ENCODE results near the gene KCND3.

The KCND3 gene

DNA sequence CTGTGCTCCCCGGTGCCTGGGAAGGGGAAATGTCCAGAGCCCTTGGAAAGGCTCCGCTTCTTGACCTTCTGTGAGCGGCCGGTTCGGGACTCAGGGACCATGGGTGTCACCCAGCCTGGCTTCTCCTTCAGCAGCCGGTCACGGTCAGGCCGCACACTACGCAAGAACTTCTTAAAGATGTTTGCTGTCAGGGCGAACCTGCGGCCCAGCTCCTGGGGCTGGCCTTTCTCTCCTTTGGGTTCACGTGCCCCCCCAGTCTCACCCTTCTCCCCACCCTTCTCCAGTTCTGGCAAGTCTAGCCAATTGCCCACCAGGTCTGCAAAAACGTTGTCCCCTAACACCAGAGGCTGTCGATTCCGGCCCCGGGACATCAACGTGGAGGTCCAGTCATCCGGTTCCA is 262.4 kb downstream of the KCND3 start:
- H3K27ac ChIP-seq (ENCODE audit: insufficient read depth in 1 of 2, low read depth in 1 of 2, low read length in 2 of 2, poor library complexity in 1 of 2, severe bottlenecking in 2 of 2): no peak overlapping the region
- H3K4me1 ChIP-seq (ENCODE audit: control extremely low read depth in 1 of 4, control insufficient read depth in 4 of 4, insufficient read depth in 4 of 4, low read length in 3 of 4): no peaks in the 10 kb centered on the region
- H3K9me3 ChIP-seq (ENCODE audit: control extremely low read depth in 1 of 5, control insufficient read depth in 4 of 5, insufficient read depth in 2 of 5, low read depth in 1 of 5, low read length in 4 of 5): no peaks in the 10 kb centered on the region
- DNase-seq: no peak
- 92% methylated on average over 12 of the region's 18 CpGs for WGBS (ENCODE audit: insufficient coverage)
- ChIA-PET CTCF (interaction anchor here (1.0 to 6.1 kb wide), 5 partner anchors 10 to 42 kb away, joined by 3 to 53 read pairs (median 20); no protein-coding TSS in a partner anchor), POLR2A (interaction anchor here (0.6 kb wide), 1 partner anchor 251 kb away, joined by 3 read pairs; no protein-coding TSS in a partner anchor)
- H3K36me3 ChIP-seq (ENCODE audit: control insufficient read depth in 4 of 4, insufficient read depth in 4 of 4, low read length in 3 of 4): peaks cover 0 to 6% (median 0%) of the 10 kb centered on the region in 4 experiments
- H3K4me3 ChIP-seq (ENCODE audit: control insufficient read depth in 1 of 7, extremely low read depth in 1 of 7, insufficient read depth in 4 of 7, low read depth in 2 of 7, low read length in 6 of 7): no peak overlapping the region
- no peaks in the 10 kb centered on the region for H3K27me3 ChIP-seq (replicated peaks in 2 of 5; ENCODE audit: control insufficient read depth in 4 of 5, insufficient read depth in 5 of 5, low read length in 4 of 5)

DNA sequence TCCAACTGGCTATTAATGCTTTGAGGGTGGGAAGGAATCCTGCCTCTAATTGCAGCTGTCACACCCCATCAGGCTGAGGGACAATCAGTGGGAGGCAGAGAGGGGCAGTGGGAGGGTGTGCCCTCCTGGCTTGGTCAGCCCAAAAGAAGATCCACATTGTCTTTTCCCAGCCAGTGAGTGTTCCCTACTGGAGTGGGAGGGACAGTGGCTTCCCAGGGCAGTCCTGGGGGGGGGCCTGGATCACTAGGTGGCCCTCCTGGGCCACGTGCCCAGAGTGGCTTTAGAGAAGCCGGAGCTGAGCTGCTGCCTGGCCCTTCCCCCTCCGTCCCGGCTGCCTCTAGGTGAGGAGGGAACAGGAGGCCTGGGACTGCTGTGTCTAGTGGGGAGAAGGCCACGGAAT is 264.3 kb downstream of the KCND3 start:
- WGBS (ENCODE audit: insufficient coverage): no CpG with 5 or more reads among the region's 5 CpGs
- H3K27me3 ChIP-seq (replicated peaks in 2 of 5; ENCODE audit: control insufficient read depth in 4 of 5, insufficient read depth in 5 of 5, low read length in 4 of 5): no peaks in the 10 kb centered on the region
- no peaks in the 10 kb centered on the region for H3K4me1 ChIP-seq (ENCODE audit: control extremely low read depth in 1 of 4, control insufficient read depth in 4 of 4, insufficient read depth in 4 of 4, low read length in 3 of 4)
- no peak overlapping the region for H3K4me3 ChIP-seq (ENCODE audit: control insufficient read depth in 1 of 7, extremely low read depth in 1 of 7, insufficient read depth in 4 of 7, low read depth in 2 of 7, low read length in 6 of 7)
- POLR2A ChIA-PET: interaction anchor here (0.8 kb wide), 1 partner anchor 9 kb away, joined by 3 read pairs; no protein-coding TSS in a partner anchor
- peaks cover 0 to 6% (median 0%) of the 10 kb centered on the region in 4 experiments for H3K36me3 ChIP-seq (ENCODE audit: control insufficient read depth in 4 of 4, insufficient read depth in 4 of 4, low read length in 3 of 4)
- no peaks in the 10 kb centered on the region for H3K9me3 ChIP-seq (ENCODE audit: control extremely low read depth in 1 of 5, control insufficient read depth in 4 of 5, insufficient read depth in 2 of 5, low read depth in 1 of 5, low read length in 4 of 5)
- no peak for DNase-seq
- CTCF ChIA-PET: interaction anchor here (1.2 to 6.1 kb wide), 3 partner anchors 10 to 30 kb away, joined by 4 to 53 read pairs (median 37); no protein-coding TSS in a partner anchor
- H3K27ac ChIP-seq (ENCODE audit: insufficient read depth in 1 of 2, low read depth in 1 of 2, low read length in 2 of 2, poor library complexity in 1 of 2, severe bottlenecking in 2 of 2): no peak overlapping the region

DNA sequence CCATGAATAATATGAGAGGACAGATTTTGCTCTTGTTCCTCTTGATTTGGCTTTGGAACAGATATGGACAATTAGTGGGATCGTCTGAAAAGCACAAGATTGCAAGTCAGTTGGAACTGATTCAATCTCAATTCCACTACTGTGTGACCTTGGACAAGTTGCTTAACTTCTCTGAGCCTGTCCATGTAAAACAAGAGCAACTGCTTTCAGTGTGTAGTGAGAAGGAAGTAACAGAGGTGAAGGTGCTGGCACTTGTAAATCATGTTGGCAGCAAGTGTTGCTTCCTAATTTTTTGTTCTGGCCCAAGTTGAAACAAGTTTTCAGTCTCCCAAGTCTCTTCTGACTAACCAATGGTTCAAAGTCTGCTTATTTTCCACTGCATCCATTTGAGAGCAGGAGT is 265.6 kb downstream of the KCND3 start:
- Histone ChIP-seq H3K36me3 (ENCODE audit: control insufficient read depth in 4 of 4, insufficient read depth in 4 of 4, low read length in 3 of 4) (peaks cover 0 to 6% (median 0%) of the 10 kb centered on the region in 4 experiments), H3K27me3 (replicated peaks in 2 of 5; ENCODE audit: control insufficient read depth in 4 of 5, insufficient read depth in 5 of 5, low read length in 4 of 5) (no peaks in the 10 kb centered on the region), H3K9me3 (ENCODE audit: control extremely low read depth in 1 of 5, control insufficient read depth in 4 of 5, insufficient read depth in 2 of 5, low read depth in 1 of 5, low read length in 4 of 5) (no peaks in the 10 kb centered on the region), H3K4me1 (ENCODE audit: control extremely low read depth in 1 of 4, control insufficient read depth in 4 of 4, insufficient read depth in 4 of 4, low read length in 3 of 4) (no peaks in the 10 kb centered on the region), H3K4me3 (ENCODE audit: control insufficient read depth in 1 of 7, extremely low read depth in 1 of 7, insufficient read depth in 4 of 7, low read depth in 2 of 7, low read length in 6 of 7) (no peak overlapping the region), H3K27ac (ENCODE audit: insufficient read depth in 1 of 2, low read depth in 1 of 2, low read length in 2 of 2, poor library complexity in 1 of 2, severe bottlenecking in 2 of 2) (no peak overlapping the region)
- POLR2A ChIA-PET: no interaction called here
- CTCF ChIA-PET: no interaction called here
- no peak for DNase-seq
- 89% methylated on average over 1 of the region's 1 CpG for WGBS (ENCODE audit: insufficient coverage)

DNA sequence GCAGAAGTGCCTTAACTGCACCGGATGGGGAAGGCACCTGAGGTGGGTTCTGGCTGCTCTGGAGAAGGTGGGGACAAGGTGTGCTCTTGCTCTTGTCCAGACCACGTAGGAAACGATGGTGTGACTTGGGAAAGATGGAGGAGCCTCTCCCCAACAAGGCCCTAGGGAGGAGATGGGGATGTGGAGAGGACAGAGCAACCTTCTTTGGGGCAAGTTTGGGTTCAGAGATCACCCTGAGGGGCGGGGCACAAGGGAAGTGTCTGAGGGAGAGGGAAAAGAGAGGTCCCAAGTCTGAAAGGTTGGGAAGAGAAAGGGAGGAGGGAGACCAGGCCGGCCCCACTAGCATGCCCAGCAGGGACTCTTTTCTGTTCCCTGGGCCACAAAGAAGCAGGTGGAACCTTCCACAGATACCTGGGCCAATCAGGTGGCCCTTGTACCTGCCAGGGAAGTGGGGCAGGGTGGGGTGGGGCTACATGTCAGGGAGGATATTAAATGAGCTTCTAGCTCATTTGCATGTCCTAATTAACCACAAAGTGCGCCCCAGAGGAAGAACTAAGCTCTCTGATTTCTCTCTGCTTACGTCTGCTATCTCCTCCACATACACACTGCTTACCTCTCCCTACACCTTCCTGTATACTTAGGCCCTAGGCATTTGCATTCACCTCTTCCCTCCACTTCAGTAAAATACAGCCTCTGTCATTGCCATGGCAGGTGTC is 266.2 kb downstream of the KCND3 start:
- CTCF ChIA-PET: interaction anchor here (1.3 kb wide), 1 partner anchor 10 kb away, joined by 4 read pairs; no protein-coding TSS in a partner anchor
- WGBS (ENCODE audit: insufficient coverage): 97% methylated on average over 5 of the region's 7 CpGs
- Histone ChIP-seq H3K4me3 (ENCODE audit: control insufficient read depth in 1 of 7, extremely low read depth in 1 of 7, insufficient read depth in 4 of 7, low read depth in 2 of 7, low read length in 6 of 7) (no peak overlapping the region), H3K4me1 (ENCODE audit: control extremely low read depth in 1 of 4, control insufficient read depth in 4 of 4, insufficient read depth in 4 of 4, low read length in 3 of 4) (no peaks in the 10 kb centered on the region), H3K27ac (ENCODE audit: insufficient read depth in 1 of 2, low read depth in 1 of 2, low read length in 2 of 2, poor library complexity in 1 of 2, severe bottlenecking in 2 of 2) (no peak overlapping the region), H3K9me3 (ENCODE audit: control extremely low read depth in 1 of 5, control insufficient read depth in 4 of 5, insufficient read depth in 2 of 5, low read depth in 1 of 5, low read length in 4 of 5) (no peaks in the 10 kb centered on the region), H3K27me3 (replicated peaks in 2 of 5; ENCODE audit: control insufficient read depth in 4 of 5, insufficient read depth in 5 of 5, low read length in 4 of 5) (no peaks in the 10 kb centered on the region), H3K36me3 (ENCODE audit: control insufficient read depth in 4 of 4, insufficient read depth in 4 of 4, low read length in 3 of 4) (peaks cover 0 to 6% (median 0%) of the 10 kb centered on the region in 4 experiments)
- DNase-seq: no peak
- POLR2A ChIA-PET: no interaction called here

DNA sequence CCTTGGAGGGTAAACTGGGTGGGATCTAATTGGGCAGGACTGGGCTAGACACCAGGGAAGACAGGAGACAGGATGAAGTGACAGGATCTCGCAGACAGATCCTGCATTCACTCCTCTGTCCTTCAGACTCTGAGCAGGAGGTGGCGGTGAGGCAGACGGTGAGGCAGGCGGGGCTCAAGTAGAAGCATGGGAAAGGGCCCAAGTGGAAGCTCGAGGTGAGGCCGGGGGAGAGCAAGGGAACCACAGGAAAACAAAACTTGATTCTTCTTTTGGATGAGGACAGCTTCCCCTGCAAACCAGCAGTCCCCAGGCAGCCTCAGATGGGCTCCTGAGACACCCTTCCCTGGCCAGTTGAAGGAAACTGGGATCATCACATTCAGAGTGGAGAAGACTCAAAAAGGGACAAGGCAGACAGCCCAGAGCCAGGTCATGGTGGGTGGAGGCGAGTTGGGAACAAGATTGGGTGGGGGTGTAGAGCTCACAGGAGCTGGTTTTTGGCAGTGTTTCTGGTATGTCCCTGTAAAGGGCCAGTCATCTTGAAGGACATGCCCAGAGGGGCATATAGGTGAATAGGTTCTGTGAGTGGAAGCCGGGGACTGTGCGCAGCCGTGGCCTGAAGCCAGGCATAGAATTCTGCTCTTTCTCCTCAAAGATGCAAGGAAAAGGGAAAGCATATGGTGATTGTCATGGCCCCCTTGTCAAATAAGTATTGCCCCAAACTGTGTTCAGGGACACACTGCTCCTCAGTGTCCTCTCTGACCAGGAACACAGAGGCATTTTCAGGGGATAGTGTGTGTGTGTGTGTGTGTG is 268.3 kb downstream of the KCND3 start:
- Histone ChIP-seq H3K27me3 (replicated peaks in 2 of 5; ENCODE audit: control insufficient read depth in 4 of 5, insufficient read depth in 5 of 5, low read length in 4 of 5) (no peaks in the 10 kb centered on the region), H3K36me3 (ENCODE audit: control insufficient read depth in 4 of 4, insufficient read depth in 4 of 4, low read length in 3 of 4) (peaks cover 0 to 9% (median 5%) of the 10 kb centered on the region in 4 experiments), H3K4me1 (ENCODE audit: control extremely low read depth in 1 of 4, control insufficient read depth in 4 of 4, insufficient read depth in 4 of 4, low read length in 3 of 4) (no peaks in the 10 kb centered on the region), H3K27ac (ENCODE audit: insufficient read depth in 1 of 2, low read depth in 1 of 2, low read length in 2 of 2, poor library complexity in 1 of 2, severe bottlenecking in 2 of 2) (no peak overlapping the region), H3K9me3 (ENCODE audit: control extremely low read depth in 1 of 5, control insufficient read depth in 4 of 5, insufficient read depth in 2 of 5, low read depth in 1 of 5, low read length in 4 of 5) (no peaks in the 10 kb centered on the region), H3K4me3 (ENCODE audit: control insufficient read depth in 1 of 7, extremely low read depth in 1 of 7, insufficient read depth in 4 of 7, low read depth in 2 of 7, low read length in 6 of 7) (no peak overlapping the region)
- whole genome bisulfite sequencing (ENCODE audit: insufficient coverage): 85% methylated on average over 8 of the region's 10 CpGs
- ChIA-PET CTCF (interaction anchor here (0.8 to 12.1 kb wide), 5 partner anchors 12 to 46 kb away, joined by 3 to 213 read pairs (median 3); no protein-coding TSS in a partner anchor), POLR2A (no interaction called here)
- no peak for DNase-seq

Measured in common myeloid progenitor, CD34-positive (primary cell).